IgD-negative memory B cell (primary cell): Measurements from ENCODE around the gene GIMD1. TPM values are rescaled to one million over a fixed set of nuclear protein-coding genes. Genes with fewer than 3 reads are reported as not detected.
A peak's percentile ranks its signal among the peaks of the same experiment; 100 is the strongest.
"Not testable (repeated sequence)": the region's sequence is repeated elsewhere in the genome, so short reads cannot be mapped to it uniquely, and the experiment has no call there.

ENCODE experiments used
- H3K27ac Mint-ChIP-seq, 3 donors: one replicate each; pipeline ENCODE4 v1.8.0; 2020 to 2022; ENCODE audit warnings: mild to moderate bottlenecking in 3 of 3, mixed read lengths in 3 of 3, moderate library complexity in 1 of 3
- H3K27me3 Mint-ChIP-seq: one replicate; pipeline ENCODE4 v1.8.0; 2021; ENCODE audit warnings: mixed read lengths
- H3K36me3 Mint-ChIP-seq: one replicate; pipeline ENCODE4 v1.8.0; 2020; ENCODE audit warnings: mild to moderate bottlenecking, mixed read lengths
- H3K4me1 Mint-ChIP-seq, 3 donors: one replicate each; pipeline ENCODE4 v1.8.0; 2020 to 2022; ENCODE audit warnings: mixed read lengths in 3 of 3, mild to moderate bottlenecking in 1 of 3
- H3K4me3 Mint-ChIP-seq, 4 donors: one replicate each; pipeline ENCODE4 v1.8.0; 2020 to 2022; ENCODE audit warnings: mild to moderate bottlenecking in 4 of 4, mixed read lengths in 4 of 4, moderate library complexity in 3 of 4
- H3K9me3 Mint-ChIP-seq, 3 donors: one replicate each; pipeline ENCODE4 v1.8.0; 2020 to 2021; ENCODE audit warnings: mixed read lengths in 3 of 3, mild to moderate bottlenecking in 1 of 3
- polyA plus RNA-seq: library from polyadenylated mRNA; unstranded; fragments of 300-500 nt; fragmentation: Illumina TruSeq; gene quantifications from one replicate; pipeline ENCODE4 v1.2.3, GENCODE V29; 2021

The GIMD1 gene
- polyA plus RNA-seq, 1 donor from 2014 or later, result not detected

DNA sequence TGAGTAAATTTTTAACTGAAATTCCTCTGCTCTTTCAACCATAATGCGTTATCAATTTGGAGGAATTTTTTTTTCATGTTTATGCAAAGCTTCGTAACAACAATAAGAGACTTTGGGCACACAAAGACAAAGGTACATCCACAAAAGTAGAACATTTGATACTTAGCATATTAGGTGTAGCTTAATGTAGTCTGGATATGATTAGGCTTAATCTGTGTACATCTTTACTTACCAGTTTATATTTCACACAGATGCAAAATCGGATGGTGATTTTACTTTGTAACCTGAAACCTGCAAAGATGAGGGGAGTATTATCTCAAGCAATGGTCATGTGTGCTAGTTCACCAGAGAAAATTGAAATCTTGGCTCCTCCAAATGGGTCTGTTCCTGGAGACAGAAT lies 32.0 kb downstream of the GIMD1 start:
- no peak overlapping the region for H3K4me3 Mint-ChIP-seq
- peaks cover 43% of the 10 kb centered on the region for H3K36me3 Mint-ChIP-seq

GRCh38 chr4:106334741-106335470 lies 33.7 kb downstream of the GIMD1 start:
- H3K4me3 Mint-ChIP-seq, result no peak overlapping the region
- peaks cover 0 to 5% (median 3%) of the 10 kb centered on the region in 3 donors for H3K4me1 Mint-ChIP-seq
- no peaks in the 10 kb centered on the region for H3K27me3 Mint-ChIP-seq
- no peak overlapping the region for H3K27ac Mint-ChIP-seq
- peaks cover 32% of the 10 kb centered on the region for H3K36me3 Mint-ChIP-seq
- peaks cover 6 to 12% (median 10%) of the 10 kb centered on the region in 3 donors for H3K9me3 Mint-ChIP-seq

More for the DNA sequence above, 32.0 kb downstream of the GIMD1 start:
- peaks cover 6 to 15% (median 13%) of the 10 kb centered on the region in 3 donors for H3K4me1 Mint-ChIP-seq
- peaks cover 8 to 16% (median 10%) of the 10 kb centered on the region in 3 donors for H3K9me3 Mint-ChIP-seq
- H3K27me3 Mint-ChIP-seq, result no peaks in the 10 kb centered on the region
- H3K27ac Mint-ChIP-seq, result no peak overlapping the region

DNA sequence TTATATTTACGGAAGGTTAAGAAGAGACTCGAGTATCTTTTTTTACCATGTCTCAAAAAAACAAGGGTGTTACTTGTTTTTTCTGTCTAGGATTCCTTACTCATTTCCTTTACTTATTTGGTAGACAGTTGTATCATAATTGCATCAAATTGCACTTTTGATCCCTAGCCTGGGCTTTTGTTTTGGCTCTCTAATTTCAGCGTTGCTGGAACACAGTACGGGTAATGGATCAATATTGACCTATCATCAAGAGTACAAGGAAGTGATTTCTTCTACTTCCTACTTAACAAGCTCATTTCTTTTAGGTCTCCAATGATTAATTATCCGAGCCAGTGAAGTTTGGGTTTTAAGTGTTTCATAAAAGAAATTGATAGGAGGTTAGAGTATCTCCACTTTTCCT lies 35.4 kb downstream of the GIMD1 start:
- peaks cover 4 to 9% (median 5%) of the 10 kb centered on the region in 3 donors for H3K9me3 Mint-ChIP-seq
- H3K4me1 Mint-ChIP-seq, result peaks cover 0 to 3% (median 2%) of the 10 kb centered on the region in 3 donors
- no peak overlapping the region for H3K4me3 Mint-ChIP-seq
- H3K36me3 Mint-ChIP-seq, result peaks cover 27% of the 10 kb centered on the region
- H3K27ac Mint-ChIP-seq, result no peak overlapping the region
- no peaks in the 10 kb centered on the region for H3K27me3 Mint-ChIP-seq

GRCh38 chr4:106329041-106329618 lies 39.4 kb downstream of the GIMD1 start:
- Mint-ChIP-seq H3K27me3 (no peaks in the 10 kb centered on the region), H3K4me3 (no peak overlapping the region), H3K36me3 (peaks cover 12% of the 10 kb centered on the region), H3K9me3 (no peaks in the 10 kb centered on the region), H3K27ac (no peak overlapping the region), H3K4me1 (peaks cover 0 to 4% (median 2%) of the 10 kb centered on the region in 3 donors)

- Mint-ChIP-seq H3K27ac (no peak overlapping the region), H3K4me1 (peaks cover 0 to 4% (median 2%) of the 10 kb centered on the region in 3 donors), H3K9me3 (no peaks in the 10 kb centered on the region), H3K4me3 (no peak overlapping the region), H3K36me3 (peaks cover 6% of the 10 kb centered on the region), H3K27me3 (no peaks in the 10 kb centered on the region)
Measured at GRCh38 chr4:106325800-106326199, 42.8 kb downstream of the GIMD1 start.

- Mint-ChIP-seq H3K36me3 (peaks cover 7% of the 10 kb centered on the region), H3K27ac (no peak overlapping the region), H3K27me3 (no peaks in the 10 kb centered on the region), H3K4me3 (no peak overlapping the region), H3K9me3 (peaks cover 0 to 4% (median 0%) of the 10 kb centered on the region in 3 donors), H3K4me1 (peaks cover 0 to 9% (median 7%) of the 10 kb centered on the region in 3 donors)
Measured at GRCh38 chr4:106323119-106323518, 45.5 kb downstream of the GIMD1 start.

- H3K4me1 Mint-ChIP-seq, H3K27ac Mint-ChIP-seq, H3K4me3 Mint-ChIP-seq, H3K27me3 Mint-ChIP-seq, H3K9me3 Mint-ChIP-seq, H3K36me3 Mint-ChIP-seq: not testable (repeated sequence)
Measured at GRCh38 chr4:106321814-106322213, 46.8 kb downstream of the GIMD1 start.

DNA sequence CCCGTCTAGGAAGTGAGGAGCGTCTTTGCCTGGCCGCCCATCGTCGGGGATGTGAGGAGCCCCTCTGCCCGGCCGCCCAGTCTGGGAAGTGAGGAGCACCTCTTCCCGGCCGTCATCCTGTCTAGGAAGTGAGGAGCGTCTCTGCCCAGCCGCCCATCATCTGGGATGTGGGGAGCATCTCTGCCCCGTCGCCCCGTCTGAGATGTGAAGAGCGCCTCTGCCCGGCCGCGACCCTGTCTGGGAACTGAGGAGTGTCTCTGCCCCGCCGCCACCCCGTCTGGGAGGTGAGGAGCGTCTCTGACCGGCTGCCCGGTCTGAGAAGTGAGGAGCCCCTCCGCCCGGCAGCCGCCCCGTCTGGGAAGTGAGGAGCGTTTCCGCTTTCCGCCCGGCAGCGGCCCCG lies 47.4 kb downstream of the GIMD1 start:
- not testable (repeated sequence) for H3K27ac Mint-ChIP-seq, H3K27me3 Mint-ChIP-seq, H3K4me3 Mint-ChIP-seq, H3K36me3 Mint-ChIP-seq, H3K4me1 Mint-ChIP-seq, H3K9me3 Mint-ChIP-seq

- Mint-ChIP-seq H3K27ac (peak overlapping the region in 1 of 3 donors; percentile 64), H3K4me3 (no peak overlapping the region), H3K27me3 (no peaks in the 10 kb centered on the region), H3K9me3 (peaks cover 0 to 4% (median 0%) of the 10 kb centered on the region in 3 donors), H3K36me3 (peaks cover 7% of the 10 kb centered on the region), H3K4me1 (peaks cover 4 to 10% (median 9%) of the 10 kb centered on the region in 3 donors)
Measured at GRCh38 chr4:106320235-106320634, 48.3 kb downstream of the GIMD1 start.

DNA sequence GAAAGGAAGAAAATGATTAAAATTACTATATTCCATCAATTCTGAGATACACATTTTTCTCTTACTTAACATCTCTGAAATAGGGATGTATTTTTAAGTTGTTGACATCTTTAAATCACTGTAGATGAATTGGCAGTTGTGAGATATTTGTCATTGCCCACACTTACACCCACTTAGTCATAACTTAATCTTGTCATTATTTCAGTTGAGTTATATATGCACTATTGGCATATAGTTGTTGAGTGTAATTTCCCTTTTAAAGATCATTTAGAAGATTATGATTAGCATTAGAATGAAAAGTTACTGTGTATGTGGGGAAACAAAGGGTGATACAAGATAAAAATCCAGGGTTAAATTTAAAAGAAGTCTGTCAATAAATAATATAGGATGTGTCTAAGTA lies 50.1 kb downstream of the GIMD1 start:
- H3K4me1 Mint-ChIP-seq, result peaks cover 13 to 20% (median 18%) of the 10 kb centered on the region in 3 donors
- H3K27me3 Mint-ChIP-seq, result no peaks in the 10 kb centered on the region
- H3K4me3 Mint-ChIP-seq, result no peak overlapping the region
- no peak overlapping the region for H3K27ac Mint-ChIP-seq
- H3K36me3 Mint-ChIP-seq, result peaks cover 7% of the 10 kb centered on the region
- H3K9me3 Mint-ChIP-seq, result peaks cover 0 to 4% (median 0%) of the 10 kb centered on the region in 3 donors

DNA sequence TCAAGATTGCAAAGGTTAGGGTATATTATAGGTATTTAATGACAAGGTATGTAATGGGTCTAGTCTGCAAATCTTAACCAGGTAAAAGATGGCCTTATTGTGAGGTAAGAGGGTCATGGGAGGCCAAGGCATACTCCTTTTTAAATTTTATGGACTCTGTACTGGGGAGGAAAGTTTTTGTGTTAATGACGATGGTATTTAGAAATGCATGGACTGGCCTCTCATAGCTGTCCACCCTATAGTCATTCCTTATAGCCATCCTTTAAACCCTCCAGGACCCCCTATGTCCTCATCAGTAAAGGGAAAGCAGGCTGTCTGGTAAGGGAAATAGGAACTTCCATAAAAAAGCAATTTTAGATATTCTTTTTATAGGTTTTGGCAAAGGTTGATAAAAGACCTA lies 50.8 kb downstream of the GIMD1 start:
- Mint-ChIP-seq H3K27me3 (no peaks in the 10 kb centered on the region), H3K4me3 (peak overlapping the region in 1 of 4 donors; percentile 12), H3K9me3 (peaks cover 0 to 4% (median 0%) of the 10 kb centered on the region in 3 donors), H3K27ac (peak overlapping the region in 1 of 3 donors; percentile 16), H3K4me1 (peaks cover 13 to 22% (median 22%) of the 10 kb centered on the region in 3 donors), H3K36me3 (peaks cover 7% of the 10 kb centered on the region)

DNA sequence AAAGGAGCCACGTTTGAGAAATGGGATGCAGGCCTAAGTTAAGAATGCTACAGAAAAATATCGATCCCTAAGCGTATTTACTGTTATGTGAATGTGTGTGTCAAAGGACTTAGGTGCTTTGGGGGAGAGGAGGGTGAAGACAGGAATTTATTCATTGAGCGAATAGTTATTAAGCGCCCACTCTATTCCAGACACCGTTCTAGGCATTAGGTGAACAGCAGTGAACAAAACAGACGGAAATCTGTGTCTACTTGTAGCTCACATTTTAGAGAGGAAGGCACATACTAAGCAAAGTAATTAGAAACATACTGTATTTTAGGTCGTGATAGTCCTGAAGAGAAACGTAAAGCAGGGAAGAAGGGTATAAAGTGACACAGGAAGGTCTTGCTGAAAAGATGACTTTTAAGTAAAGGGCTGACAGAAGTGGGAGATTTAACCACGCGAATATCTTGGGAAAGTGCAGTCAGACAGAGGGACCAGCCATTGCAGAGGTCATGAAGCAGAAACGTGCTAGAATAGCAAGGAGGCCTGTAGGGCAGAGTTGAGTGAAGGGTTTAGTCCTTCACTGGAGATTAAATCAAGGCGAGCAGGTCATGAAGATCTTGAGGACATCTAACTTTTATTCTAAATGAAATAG lies 51.7 kb downstream of the GIMD1 start:
- peaks cover 18 to 25% (median 25%) of the 10 kb centered on the region in 3 donors for H3K4me1 Mint-ChIP-seq

DNA sequence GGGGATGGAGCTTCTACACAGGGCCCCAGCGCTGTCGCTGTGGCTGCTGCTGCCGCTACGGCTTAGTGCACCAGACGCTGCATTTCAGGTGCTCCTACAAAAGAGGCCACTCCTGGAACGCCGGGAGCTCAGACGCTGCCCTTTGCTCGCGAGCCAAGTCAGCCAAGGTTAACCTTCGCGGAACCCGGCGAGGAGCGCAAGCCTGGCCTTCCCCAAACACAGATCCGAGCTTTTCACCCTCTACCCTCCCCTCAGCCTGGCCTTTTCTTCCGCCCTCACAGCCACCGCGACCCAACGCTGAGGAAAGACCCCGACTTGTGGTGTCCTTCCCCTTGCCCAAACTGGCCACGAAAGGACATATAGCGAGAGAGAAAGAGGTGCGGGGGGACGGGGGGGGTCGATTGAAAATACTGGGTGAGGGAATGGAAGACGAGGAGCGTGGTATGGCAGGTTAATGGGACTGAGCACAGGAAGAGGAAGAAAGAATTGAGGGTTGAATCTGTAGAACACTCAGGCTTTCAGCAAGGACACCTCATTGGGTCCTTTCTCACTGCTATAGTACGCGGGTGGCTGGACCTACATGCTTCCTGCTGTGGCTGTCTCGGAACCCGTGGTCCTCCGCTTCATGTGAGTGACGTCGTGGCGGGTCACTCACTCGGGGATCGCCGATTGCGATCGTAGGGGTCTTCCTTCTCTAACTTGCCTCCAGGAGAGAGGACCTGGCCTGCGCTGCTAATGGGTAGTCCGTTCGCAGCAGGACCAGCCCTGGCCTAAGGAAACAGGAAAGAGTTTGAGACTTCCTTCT lies 52.4 kb downstream of the GIMD1 start, which contains the start of the genes AIMP1 and TBCK:
Gene AIMP1, plus strand, starts transcription at position 583 of the 805 bp plus-strand sequence. CDS start 8,460 bp downstream, outside the sequence.
Gene TBCK, minus strand, starts transcription at position 242 of the 805 bp plus-strand sequence. CDS start 7,249 bp downstream, outside the sequence.
- Mint-ChIP-seq H3K4me1 (peaks cover 18 to 25% (median 25%) of the 10 kb centered on the region in 3 donors), H3K36me3 (peaks cover 7% of the 10 kb centered on the region), H3K27me3 (no peaks in the 10 kb centered on the region), H3K9me3 (peaks cover 0 to 4% (median 0%) of the 10 kb centered on the region in 3 donors), H3K27ac (no peak within 1 kb of the TSS), H3K4me3 (peak within 1 kb of the TSS in 1 of 4 donors; percentile 31)

More for the DNA sequence above, 51.7 kb downstream of the GIMD1 start:
- Mint-ChIP-seq H3K4me3 (no peak overlapping the region), H3K27me3 (no peaks in the 10 kb centered on the region), H3K9me3 (peaks cover 0 to 4% (median 0%) of the 10 kb centered on the region in 3 donors), H3K27ac (no peak overlapping the region), H3K36me3 (peaks cover 7% of the 10 kb centered on the region)

DNA sequence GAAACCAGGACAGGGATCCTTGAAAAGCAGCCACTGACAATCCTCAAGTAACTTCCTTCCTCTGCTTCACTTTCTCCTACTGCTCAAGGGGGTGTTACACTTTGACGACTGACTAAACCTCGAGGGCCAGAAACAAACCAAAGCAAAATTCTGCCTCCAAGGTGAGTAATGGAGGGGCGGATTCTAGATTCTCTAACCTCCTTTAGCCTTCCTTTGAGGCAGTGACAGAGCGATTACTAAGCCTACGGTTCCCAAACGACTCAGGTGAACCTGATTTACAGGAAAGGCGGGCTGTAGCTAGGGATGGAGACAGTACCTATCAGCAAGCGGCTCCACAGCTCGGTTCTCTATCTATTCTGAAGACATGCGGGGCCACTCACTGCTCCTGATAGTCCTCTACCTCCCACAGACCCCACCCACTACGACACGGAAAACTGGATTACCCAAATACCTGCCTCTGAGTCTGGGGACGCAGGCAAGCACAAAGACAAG lies 53.1 kb downstream of the GIMD1 start:
- Mint-ChIP-seq H3K27me3 (no peaks in the 10 kb centered on the region), H3K9me3 (peaks cover 0 to 4% (median 0%) of the 10 kb centered on the region in 3 donors), H3K4me3 (no peak overlapping the region), H3K4me1 (peaks cover 18 to 25% (median 25%) of the 10 kb centered on the region in 3 donors), H3K27ac (no peak overlapping the region), H3K36me3 (peaks cover 7% of the 10 kb centered on the region)
